Ovary (tissue), 9 donors: ENCODE measurements around the gene GPC3. TPM values are rescaled to one million over a fixed set of nuclear protein-coding genes. Genes with fewer than 3 reads are reported as not detected.

Experiments used
- DNase-seq, 5 donors: peaks; one replicate each; pipeline ENCODE4 v3.0.0-alpha.2; 2019 to 2020
- H3K27ac ChIP-seq, 2 donors: fragments of 200-600 bp; one replicate each; pipeline versions ENCODE4 v1.5.1 to v1.8.0; 2019 to 2022
- H3K27me3 ChIP-seq: fragments of 200-600 bp; one replicate; pipeline ENCODE4 v1.8.0; 2022
- H3K36me3 ChIP-seq: fragments of 200-600 bp; sonication (generic); one replicate; pipeline ENCODE4 v1.5.1; 2019
- H3K4me1 ChIP-seq: one replicate; pipeline ENCODE4 v1.8.1; 2013; ENCODE audit warnings: mild to moderate bottlenecking, moderate library complexity; ENCODE audit not compliant: insufficient read depth
- H3K4me3 ChIP-seq: fragments of 200-600 bp; sonication (generic); one replicate; pipeline ENCODE4 v1.5.1; 2017
- H3K9me3 ChIP-seq, 2 donors: fragments of 200-600 bp in 1 of 2; sonication (generic) in 1 of 2; one replicate each; pipeline versions ENCODE4 v1.5.1 to v1.8.1; 2013 to 2019; ENCODE audit warnings: mild to moderate bottlenecking in 1 of 2, moderate library complexity in 1 of 2
- CTCF ChIP-seq, 3 donors: fragments of 450-650 bp in 2 of 3; fragments of 200-600 bp in 1 of 3; IDR thresholded peaks; one replicate each; pipeline versions ENCODE4 v1.5.1 to v1.8.0; 2016 to 2022; ENCODE audit warnings: antibody characterized with exemption in 3 of 3, mild to moderate bottlenecking in 1 of 3
- EP300 ChIP-seq: sonication (generic); formaldehyde crosslinking; IDR thresholded peaks from one replicate; pipeline ENCODE4 v1.6.1; 2017; ENCODE audit warnings: antibody characterized with exemption
- POLR2A ChIP-seq: fragments of 450-650 bp; IDR thresholded peaks from one replicate; pipeline ENCODE4 v1.6.1; 2017; ENCODE audit warnings: antibody characterized with exemption, mild to moderate bottlenecking, moderate library complexity
- WGBS, 3 donors: extraction: QIAGEN DNeasy Blood & Tissue Kit in 1 of 3; methylation state at CpG; one replicate each; pipeline versions ENCODE4 v1.1.5 to v1.1.7; 2013 to 2017; 5-methylcytosine and 5-hydroxymethylcytosine counted together
- intact Hi-C, 4 donors: fragments of 100-400 bp; cut with DNase I; formaldehyde crosslinking; loops; one replicate each; pipeline versions ENCODE4 v1.11.0 to v1.15.1; 2022 to 2023
- polyA plus RNA-seq, 2 donors: library from polyadenylated mRNA; stranded (reverse); fragments of 200-250 nt in 1 of 2; fragments of 350-450 nt in 1 of 2; fragmentation: Illumina TruSeq in 1 of 2; extraction: RNeasy Lipid Tissue Mini Kit (QIAGEN cat#74804) in 1 of 2; gene quantifications; one replicate each; pipeline ENCODE4 v1.2.3, GENCODE V29; 2013 to 2014
- total RNA-seq, 7 donors: library from RNA; depleted of rRNA in 2 of 7; stranded (reverse); fragments of >200 nt in 2 of 7; fragmentation: NEBNext Ultra II Directional in 3 of 7; extraction: Animal tissue kit (Norgen Biotek cat#: 25700) in 3 of 7; gene quantifications; one replicate each; pipeline versions ENCODE4 v1.1.0 to v1.2.4, GENCODE V29; 2016 to 2023
- donor health status: DM: no; HTN: no; CAD: no; lungs with moderate emphysema.
- donor health status: DM: no; HTN: no; CAD: no.
- donor health status: Bipolar disorder and iron deficiency.
- donor health status: DM: yes; HTN: yes; CAD: no.
- donor health status: DM: no; HTN: no; CAD: no.
- donor health status: DM: yes; HTN: yes; CAD: no.

GPC3 gene
- total and polyA plus RNA-seq, 9 donors: 4.5 to 91.8 (median 12.1) TPM

GRCh38 chrX:133913658-133914388 is 71.6 kb downstream of the GPC3 start:
- WGBS, 3 donors: 49 to 74% (median 60%) methylated on average over 2 of the region's 2 CpGs
- H3K4me3 ChIP-seq: no peak overlapping the region
- no peaks in the 10 kb centered on the region for H3K9me3 ChIP-seq
- no peak for TF ChIP-seq CTCF (IDR thresholded peaks at IDR 0.05)
- TF ChIP-seq EP300: no peak
- TF ChIP-seq POLR2A: no peak
- no peaks in the 10 kb centered on the region for H3K27me3 ChIP-seq
- no peak overlapping the region for H3K27ac ChIP-seq
- H3K4me1 ChIP-seq: no peaks in the 10 kb centered on the region
- no peaks in the 10 kb centered on the region for H3K36me3 ChIP-seq
- DNase-seq: no peak
- intact Hi-C loops: no loop called here

- Histone ChIP-seq H3K27ac (no peak overlapping the region), H3K4me3 (no peak overlapping the region), H3K4me1 (no peaks in the 10 kb centered on the region), H3K9me3 (no peaks in the 10 kb centered on the region), H3K27me3 (no peaks in the 10 kb centered on the region), H3K36me3 (no peaks in the 10 kb centered on the region)
- WGBS, 3 donors: 50 to 63% (median 62%) methylated on average over 1 of the region's 1 CpG
- intact Hi-C loops: no loop called here
- DNase-seq: no peak
- TF ChIP-seq POLR2A: no peak
- TF ChIP-seq EP300: no peak
- no peak for TF ChIP-seq CTCF (IDR thresholded peaks at IDR 0.05)
Observed at GRCh38 chrX:133913009-133913408, 72.4 kb downstream of the GPC3 start.

- no peaks in the 10 kb centered on the region for H3K27me3 ChIP-seq
- intact Hi-C loops: no loop called here
- H3K27ac ChIP-seq: no peak overlapping the region
- TF ChIP-seq CTCF (IDR thresholded peaks at IDR 0.05): no peak
- no peak for TF ChIP-seq POLR2A
- TF ChIP-seq EP300: no peak
- no peaks in the 10 kb centered on the region for H3K9me3 ChIP-seq
- H3K4me3 ChIP-seq: no peak overlapping the region
- 48 to 57% (median 50%) methylated on average over 4 of the region's 4 CpGs for WGBS, 3 donors
- DNase-seq: no peak
- H3K4me1 ChIP-seq: no peaks in the 10 kb centered on the region
- H3K36me3 ChIP-seq: no peaks in the 10 kb centered on the region
Observed at GRCh38 chrX:133911825-133912495, 73.4 kb downstream of the GPC3 start.

- intact Hi-C loops: no loop called here
- Histone ChIP-seq H3K27ac (no peak overlapping the region), H3K27me3 (no peaks in the 10 kb centered on the region), H3K4me1 (no peaks in the 10 kb centered on the region), H3K36me3 (no peaks in the 10 kb centered on the region), H3K9me3 (no peaks in the 10 kb centered on the region), H3K4me3 (no peak overlapping the region)
- 63 to 77% (median 63%) methylated on average over 1 of the region's 1 CpG for WGBS, 3 donors
- TF ChIP-seq POLR2A (no peak), EP300 (no peak), CTCF (IDR thresholded peaks at IDR 0.05) (no peak)
- DNase-seq: no peak
Observed at GRCh38 chrX:133910539-133910938, 74.9 kb downstream of the GPC3 start.
